ENCODE results near the gene LPIN2. TPM values are rescaled to one million over a fixed set of nuclear protein-coding genes. Genes with fewer than 3 reads are reported as not detected.
A peak's percentile ranks its signal among the peaks of the same experiment; 100 is the strongest.

The LPIN2 gene
- total and polyA plus RNA-seq, 2 of the 13 experiments (the other 11 are each of a cell fraction or from before 2014, with no cell fraction given) = 46.0 to 119 TPM

DNA sequence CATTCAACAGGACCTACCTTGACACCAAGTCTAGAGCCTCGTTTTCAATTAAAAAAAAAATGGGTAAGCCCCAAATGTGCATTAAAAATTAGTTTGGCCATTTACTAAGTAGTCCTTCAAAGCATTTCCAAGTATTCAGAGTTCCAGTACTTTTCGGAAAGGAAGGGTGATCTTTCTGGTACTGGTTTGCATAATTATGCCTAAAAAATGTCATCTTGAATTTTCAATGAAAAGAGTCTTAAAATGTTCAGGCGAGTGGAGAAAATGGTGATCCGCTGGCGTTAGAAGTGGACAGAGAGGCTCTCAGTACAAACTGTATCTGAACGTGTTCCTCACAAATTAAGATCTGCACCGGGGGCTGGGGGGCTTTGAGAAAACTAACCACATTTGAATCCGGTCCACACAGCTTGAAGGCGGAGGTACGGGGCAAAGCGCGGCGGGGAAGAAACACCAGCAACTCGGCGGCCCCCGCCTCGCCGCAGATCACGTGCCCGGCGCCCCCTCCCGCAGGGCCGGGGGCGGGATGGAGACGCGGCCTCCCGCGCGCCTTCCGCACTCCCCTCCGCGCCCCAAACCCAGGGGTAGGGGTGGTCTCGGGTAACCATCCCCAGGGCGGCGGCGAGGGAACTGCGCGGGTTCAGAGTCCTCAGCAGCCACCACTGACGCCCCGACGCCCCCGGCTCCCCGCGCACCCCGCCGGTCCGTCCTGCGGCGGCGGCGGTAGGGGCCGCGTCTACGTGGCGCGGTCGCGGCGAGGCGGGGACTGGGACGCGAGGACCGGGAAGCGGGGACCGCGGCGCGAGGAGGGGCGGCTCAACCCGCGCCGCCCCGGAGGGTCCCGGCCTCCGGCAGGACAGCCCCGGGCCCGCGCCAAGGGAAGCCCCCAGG, 564 bp downstream of the LPIN2 start (continued):
- TF ChIP-seq HNF4G (IDR thresholded peaks at IDR 0.05; ENCODE audit: borderline replicate concordance, low read depth, low read length) = no peak
- peak; percentile 70; the same call in 1 of the 2 replicates for TF ChIP-seq HNF4G (CRISPR knock-in tag; IDR thresholded peaks at IDR 0.05; ENCODE audit: borderline replicate concordance, low read depth)
- TF ChIP-seq, protein P1, sequence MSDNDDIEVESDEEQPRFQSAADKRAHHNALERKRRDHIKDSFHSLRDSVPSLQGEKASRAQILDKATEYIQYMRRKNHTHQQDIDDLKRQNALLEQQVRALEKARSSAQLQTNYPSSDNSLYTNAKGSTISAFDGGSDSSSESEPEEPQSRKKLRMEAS (IDR thresholded peaks at IDR 0.05) = peak; percentile 74
- TF ChIP-seq CCDC6 (CRISPR knock-in tag; IDR thresholded peaks at IDR 0.05) = no peak; the same call in 1 of the 2 replicates
- TF ChIP-seq, protein P2, sequence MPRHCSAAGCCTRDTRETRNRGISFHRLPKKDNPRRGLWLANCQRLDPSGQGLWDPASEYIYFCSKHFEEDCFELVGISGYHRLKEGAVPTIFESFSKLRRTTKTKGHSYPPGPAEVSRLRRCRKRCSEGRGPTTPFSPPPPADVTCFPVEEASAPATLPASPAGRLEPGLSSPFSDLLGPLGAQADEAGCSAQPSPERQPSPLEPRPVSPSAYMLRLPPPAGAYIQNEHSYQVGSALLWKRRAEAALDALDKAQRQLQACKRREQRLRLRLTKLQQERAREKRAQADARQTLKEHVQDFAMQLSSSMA (CRISPR knock-in tag; IDR thresholded peaks at IDR 0.05) = no peak
- no peak for TF ChIP-seq IRX3 (CRISPR knock-in tag; IDR thresholded peaks at IDR 0.05; ENCODE audit: borderline replicate concordance, low read depth)
- TF ChIP-seq BHLHE40 (IDR thresholded peaks at IDR 0.05; ENCODE audit: low read length) = peak; percentile 87
- TF ChIP-seq FOXO1 (CRISPR knock-in tag; IDR thresholded peaks at IDR 0.05) = 0 out of 2 replicates have a peak, but pooled peaks have one; percentile 11
- TF ChIP-seq, protein P3, sequence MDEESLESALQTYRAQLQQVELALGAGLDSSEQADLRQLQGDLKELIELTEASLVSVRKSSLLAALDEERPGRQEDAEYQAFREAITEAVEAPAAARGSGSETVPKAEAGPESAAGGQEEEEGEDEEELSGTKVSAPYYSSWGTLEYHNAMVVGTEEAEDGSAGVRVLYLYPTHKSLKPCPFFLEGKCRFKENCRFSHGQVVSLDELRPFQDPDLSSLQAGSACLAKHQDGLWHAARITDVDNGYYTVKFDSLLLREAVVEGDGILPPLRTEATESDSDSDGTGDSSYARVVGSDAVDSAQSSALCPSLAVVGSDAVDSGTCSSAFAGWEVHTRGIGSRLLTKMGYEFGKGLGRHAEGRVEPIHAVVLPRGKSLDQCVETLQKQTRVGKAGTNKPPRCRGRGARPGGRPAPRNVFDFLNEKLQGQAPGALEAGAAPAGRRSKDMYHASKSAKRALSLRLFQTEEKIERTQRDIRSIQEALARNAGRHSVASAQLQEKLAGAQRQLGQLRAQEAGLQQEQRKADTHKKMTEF (CRISPR knock-in tag; IDR thresholded peaks at IDR 0.05) = peak; percentile 62; the same call in 1 of the 2 replicates
- TF ChIP-seq, protein P4, sequence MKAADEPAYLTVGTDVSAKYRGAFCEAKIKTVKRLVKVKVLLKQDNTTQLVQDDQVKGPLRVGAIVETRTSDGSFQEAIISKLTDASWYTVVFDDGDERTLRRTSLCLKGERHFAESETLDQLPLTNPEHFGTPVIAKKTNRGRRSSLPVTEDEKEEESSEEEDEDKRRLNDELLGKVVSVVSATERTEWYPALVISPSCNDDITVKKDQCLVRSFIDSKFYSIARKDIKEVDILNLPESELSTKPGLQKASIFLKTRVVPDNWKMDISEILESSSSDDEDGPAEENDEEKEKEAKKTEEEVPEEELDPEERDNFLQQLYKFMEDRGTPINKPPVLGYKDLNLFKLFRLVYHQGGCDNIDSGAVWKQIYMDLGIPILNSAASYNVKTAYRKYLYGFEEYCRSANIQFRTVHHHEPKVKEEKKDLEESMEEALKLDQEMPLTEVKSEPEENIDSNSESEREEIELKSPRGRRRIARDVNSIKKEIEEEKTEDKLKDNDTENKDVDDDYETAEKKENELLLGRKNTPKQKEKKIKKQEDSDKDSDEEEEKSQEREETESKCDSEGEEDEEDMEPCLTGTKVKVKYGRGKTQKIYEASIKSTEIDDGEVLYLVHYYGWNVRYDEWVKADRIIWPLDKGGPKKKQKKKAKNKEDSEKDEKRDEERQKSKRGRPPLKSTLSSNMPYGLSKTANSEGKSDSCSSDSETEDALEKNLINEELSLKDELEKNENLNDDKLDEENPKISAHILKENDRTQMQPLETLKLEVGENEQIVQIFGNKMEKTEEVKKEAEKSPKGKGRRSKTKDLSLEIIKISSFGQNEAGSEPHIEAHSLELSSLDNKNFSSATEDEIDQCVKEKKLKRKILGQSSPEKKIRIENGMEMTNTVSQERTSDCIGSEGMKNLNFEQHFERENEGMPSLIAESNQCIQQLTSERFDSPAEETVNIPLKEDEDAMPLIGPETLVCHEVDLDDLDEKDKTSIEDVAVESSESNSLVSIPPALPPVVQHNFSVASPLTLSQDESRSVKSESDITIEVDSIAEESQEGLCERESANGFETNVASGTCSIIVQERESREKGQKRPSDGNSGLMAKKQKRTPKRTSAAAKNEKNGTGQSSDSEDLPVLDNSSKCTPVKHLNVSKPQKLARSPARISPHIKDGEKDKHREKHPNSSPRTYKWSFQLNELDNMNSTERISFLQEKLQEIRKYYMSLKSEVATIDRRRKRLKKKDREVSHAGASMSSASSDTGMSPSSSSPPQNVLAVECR (CRISPR knock-in tag; IDR thresholded peaks at IDR 0.05; ENCODE audit: borderline replicate concordance) = peak; percentile 78
- no peak for TF ChIP-seq ZNF7 (CRISPR knock-in tag; IDR thresholded peaks at IDR 0.05)
- TF ChIP-seq, protein P5, sequence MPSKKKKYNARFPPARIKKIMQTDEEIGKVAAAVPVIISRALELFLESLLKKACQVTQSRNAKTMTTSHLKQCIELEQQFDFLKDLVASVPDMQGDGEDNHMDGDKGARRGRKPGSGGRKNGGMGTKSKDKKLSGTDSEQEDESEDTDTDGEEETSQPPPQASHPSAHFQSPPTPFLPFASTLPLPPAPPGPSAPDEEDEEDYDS (CRISPR knock-in tag; IDR thresholded peaks at IDR 0.05) = no peak
- TF ChIP-seq ZFY (CRISPR knock-in tag; IDR thresholded peaks at IDR 0.05) = peak; percentile 65; the same call in 1 of the 2 replicates
- peak; percentile 27 for TF ChIP-seq MED1 (CRISPR knock-in tag; IDR thresholded peaks at IDR 0.05)
- TF ChIP-seq SIN3A (IDR thresholded peaks at IDR 0.05; ENCODE audit: borderline replicate concordance, low read depth, low read length) = peak; percentile 56; the same call in 1 of the 2 replicates
- TF ChIP-seq, protein P6, sequence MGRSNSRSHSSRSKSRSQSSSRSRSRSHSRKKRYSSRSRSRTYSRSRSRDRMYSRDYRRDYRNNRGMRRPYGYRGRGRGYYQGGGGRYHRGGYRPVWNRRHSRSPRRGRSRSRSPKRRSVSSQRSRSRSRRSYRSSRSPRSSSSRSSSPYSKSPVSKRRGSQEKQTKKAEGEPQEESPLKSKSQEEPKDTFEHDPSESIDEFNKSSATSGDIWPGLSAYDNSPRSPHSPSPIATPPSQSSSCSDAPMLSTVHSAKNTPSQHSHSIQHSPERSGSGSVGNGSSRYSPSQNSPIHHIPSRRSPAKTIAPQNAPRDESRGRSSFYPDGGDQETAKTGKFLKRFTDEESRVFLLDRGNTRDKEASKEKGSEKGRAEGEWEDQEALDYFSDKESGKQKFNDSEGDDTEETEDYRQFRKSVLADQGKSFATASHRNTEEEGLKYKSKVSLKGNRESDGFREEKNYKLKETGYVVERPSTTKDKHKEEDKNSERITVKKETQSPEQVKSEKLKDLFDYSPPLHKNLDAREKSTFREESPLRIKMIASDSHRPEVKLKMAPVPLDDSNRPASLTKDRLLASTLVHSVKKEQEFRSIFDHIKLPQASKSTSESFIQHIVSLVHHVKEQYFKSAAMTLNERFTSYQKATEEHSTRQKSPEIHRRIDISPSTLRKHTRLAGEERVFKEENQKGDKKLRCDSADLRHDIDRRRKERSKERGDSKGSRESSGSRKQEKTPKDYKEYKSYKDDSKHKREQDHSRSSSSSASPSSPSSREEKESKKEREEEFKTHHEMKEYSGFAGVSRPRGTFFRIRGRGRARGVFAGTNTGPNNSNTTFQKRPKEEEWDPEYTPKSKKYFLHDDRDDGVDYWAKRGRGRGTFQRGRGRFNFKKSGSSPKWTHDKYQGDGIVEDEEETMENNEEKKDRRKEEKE (IDR thresholded peaks at IDR 0.05) = no peak
- TF ChIP-seq ZNF230 (CRISPR knock-in tag; IDR thresholded peaks at IDR 0.05) = 0 out of 2 replicates have a peak, but pooled peaks have one; percentile 32
- TF ChIP-seq SALL2 (CRISPR knock-in tag; IDR thresholded peaks at IDR 0.05) = no peak; the same call in 1 of the 2 replicates
- peak; percentile 59; the same call in 1 of the 2 replicates for TF ChIP-seq ZSCAN29 (CRISPR knock-in tag; conservative IDR thresholded peaks at IDR 0.05)

All from HepG2 (cell line).